ENCODE data around the gene DENND1A. TPM values are rescaled to one million over a fixed set of nuclear protein-coding genes. Genes with fewer than 3 reads are reported as not detected.

Gene DENND1A
- total RNA-seq, 4 donors from 2014 or later, result 37.1 to 55.3 (median 50.0) TPM

- no peaks in the 10 kb centered on the region for H3K27me3 ChIP-seq
- H3K9me3 ChIP-seq, result no peaks in the 10 kb centered on the region
- peaks cover 0 to 18% (median 0%) of the 10 kb centered on the region in 3 donors for H3K36me3 ChIP-seq
- no peak overlapping the region for H3K27ac ChIP-seq
- no peak for DNase-seq
- no peak overlapping the region for H3K4me3 ChIP-seq
- no peaks in the 10 kb centered on the region for H3K4me1 ChIP-seq
- no peak for TF ChIP-seq POLR2A (IDR thresholded peaks at IDR 0.05)
- TF ChIP-seq CTCF (IDR thresholded peaks at IDR 0.05), result no peak
Observed at GRCh38 chr9:123876750-123877149, 53.2 kb downstream of the DENND1A start.

- peaks cover 0 to 14% (median 0%) of the 10 kb centered on the region in 3 donors for H3K36me3 ChIP-seq
- no peak overlapping the region for H3K27ac ChIP-seq
- no peaks in the 10 kb centered on the region for H3K9me3 ChIP-seq
- H3K4me3 ChIP-seq, result no peak overlapping the region
- H3K4me1 ChIP-seq, result peaks cover 0 to 4% (median 0%) of the 10 kb centered on the region in 4 donors
- TF ChIP-seq POLR2A (IDR thresholded peaks at IDR 0.05), result no peak
- no peak for TF ChIP-seq CTCF (IDR thresholded peaks at IDR 0.05)
- no peaks in the 10 kb centered on the region for H3K27me3 ChIP-seq
- no peak for DNase-seq
Observed at GRCh38 chr9:123872710-123873109, 57.2 kb downstream of the DENND1A start.

- Histone ChIP-seq H3K27me3 (no peaks in the 10 kb centered on the region), H3K4me1 (peaks cover 0 to 11% (median 0%) of the 10 kb centered on the region in 4 donors), H3K27ac (no peak overlapping the region), H3K36me3 (peaks cover 0 to 5% (median 0%) of the 10 kb centered on the region in 3 donors), H3K4me3 (no peak overlapping the region), H3K9me3 (no peaks in the 10 kb centered on the region)
- TF ChIP-seq CTCF (IDR thresholded peaks at IDR 0.05) (no peak), POLR2A (IDR thresholded peaks at IDR 0.05) (no peak)
- no peak for DNase-seq
Observed at GRCh38 chr9:123871781-123872180, 58.1 kb downstream of the DENND1A start.

GRCh38 chr9:123868002-123868401 lies 61.9 kb downstream of the DENND1A start:
- no peak for DNase-seq
- TF ChIP-seq POLR2A (IDR thresholded peaks at IDR 0.05) (no peak), CTCF (IDR thresholded peaks at IDR 0.05) (no peak)
- Histone ChIP-seq H3K4me1 (peaks cover 0 to 11% (median 0%) of the 10 kb centered on the region in 4 donors), H3K4me3 (no peak overlapping the region), H3K27me3 (no peaks in the 10 kb centered on the region), H3K27ac (peak overlapping the region in 2 of 4 donors; percentile 40 to 51), H3K9me3 (no peaks in the 10 kb centered on the region), H3K36me3 (no peaks in the 10 kb centered on the region)

- Histone ChIP-seq H3K36me3 (no peaks in the 10 kb centered on the region), H3K27me3 (no peaks in the 10 kb centered on the region), H3K4me1 (peaks cover 0 to 11% (median 0%) of the 10 kb centered on the region in 4 donors), H3K9me3 (no peaks in the 10 kb centered on the region), H3K27ac (peak overlapping the region in 3 of 4 donors; percentile 5 to 40 (median 5)), H3K4me3 (no peak overlapping the region)
- no peak for TF ChIP-seq POLR2A (IDR thresholded peaks at IDR 0.05)
- no peak for TF ChIP-seq CTCF (IDR thresholded peaks at IDR 0.05)
- DNase-seq, result no peak
Observed at GRCh38 chr9:123867034-123867433, 62.9 kb downstream of the DENND1A start.

- H3K4me3 ChIP-seq, result no peak overlapping the region
- peak overlapping the region in 3 of 4 donors; percentile 5 to 40 (median 5) for H3K27ac ChIP-seq
- peaks cover 0 to 11% (median 0%) of the 10 kb centered on the region in 4 donors for H3K4me1 ChIP-seq
- DNase-seq, result no peak
- TF ChIP-seq CTCF (IDR thresholded peaks at IDR 0.05), result no peak
- no peak for TF ChIP-seq POLR2A (IDR thresholded peaks at IDR 0.05)
- H3K36me3 ChIP-seq, result no peaks in the 10 kb centered on the region
- no peaks in the 10 kb centered on the region for H3K27me3 ChIP-seq
- no peaks in the 10 kb centered on the region for H3K9me3 ChIP-seq
Observed at GRCh38 chr9:123866497-123866896, 63.4 kb downstream of the DENND1A start.
